Pancreas (tissue), 10 donors: ENCODE results near the gene TNFSF10. TPM values are rescaled to one million over a fixed set of nuclear protein-coding genes. Genes with fewer than 3 reads are reported as not detected.

Experiments
- ATAC-seq, 4 donors: fragments of 200-7000 bp; cut with Tn5 transposase; one replicate each; pipeline versions ENCODE4 v1.8.0 to v1.9.1; 2020; ENCODE audit warnings: mild to moderate bottlenecking in 4 of 4, moderate library complexity in 4 of 4
- DNase-seq, 6 donors: peaks; one replicate each; pipeline ENCODE4 v3.0.0-alpha.2; 2020
- FAIRE-seq: peaks from 2 replicates; lab custom pipeline; 2012; peaks lifted over from hg19 to GRCh38; lab: Jason Lieb, UNC
- H3K27ac ChIP-seq, 4 donors: fragments of 200-600 bp; sonication (generic); 1 replicate in 3 of 4; 2 replicates in 1 of 4; pipeline versions ENCODE4 v1.5.0 to v1.8.0; 2020
- H3K27me3 ChIP-seq, 4 donors: fragments of 200-600 bp; one replicate each; pipeline ENCODE4 v1.8.0; 2021
- H3K36me3 ChIP-seq, 3 donors: fragments of 200-600 bp; sonication (generic) in 1 of 3; one replicate each; pipeline versions ENCODE4 v1.5.0 to v1.8.0; 2020 to 2021
- H3K4me1 ChIP-seq, 3 donors: fragments of 200-600 bp; one replicate each; pipeline ENCODE4 v1.8.0; 2021
- H3K4me3 ChIP-seq, 4 donors: fragments of 200-600 bp; sonication (generic) in 2 of 4; one replicate each; pipeline versions ENCODE4 v1.5.0 to v1.8.0; 2020 to 2021
- H3K9me3 ChIP-seq, 4 donors: fragments of 200-600 bp; one replicate each; pipeline ENCODE4 v1.8.0; 2021
- CTCF ChIP-seq, 4 donors: fragments of 200-600 bp; sonication (generic) in 3 of 4; IDR thresholded peaks; one replicate each; pipeline versions ENCODE4 v1.5.0 to v1.8.0; 2021; ENCODE audit warnings: antibody characterized with exemption in 4 of 4
- WGBS, 2 donors: extraction: QIAGEN DNeasy Blood & Tissue Kit; methylation state at CpG; one replicate each; pipeline ENCODE4 v1.1.7; 2013; 5-methylcytosine and 5-hydroxymethylcytosine counted together
- intact Hi-C, 3 donors: fragments of 100-400 bp; cut with DNase I; formaldehyde crosslinking; loops; one replicate each; pipeline versions ENCODE4 v1.11.1 to v1.14.2; 2022
- polyA plus RNA-seq, 2 donors: library from polyadenylated mRNA; stranded (reverse); fragments of 200-250 nt; gene quantifications; one replicate each; pipeline ENCODE4 v1.2.3, GENCODE V29; 2013
- total RNA-seq, 6 donors: library from RNA; stranded (reverse); fragmentation: NEBNext Ultra II Directional in 4 of 6; extraction: Animal tissue kit (Norgen Biotek cat#: 25700) in 4 of 6; gene quantifications; one replicate each; pipeline versions ENCODE4 v1.2.1 to v1.2.4, GENCODE V29; 2021 to 2023
- donor health status: healthy with polysubstance abuse.
- donor health status: DM: no; HTN: no; CAD: no; lungs with moderate emphysema.
- donor health status: DM: no; HTN: no; CAD: no.
- donor health status: control.
- donor health status: control.
- donor health status: Bipolar disorder and iron deficiency.
- donor health status: DM: yes; HTN: yes; CAD: no.
- donor health status: DM: no; HTN: no; CAD: no.
- donor health status: DM: no; HTN: no; CAD: no.
- donor health status: DM: yes; HTN: yes; CAD: no.

Gene TNFSF10
- total and polyA plus RNA-seq, 8 donors, result 2.6 to 46.4 (median 15.5) TPM

GRCh38 chr3:172518929-172519640 is 4.1 kb downstream of the TNFSF10 start:
- H3K4me3 ChIP-seq, result no peak overlapping the region
- TF ChIP-seq CTCF (IDR thresholded peaks at IDR 0.05), result no peak
- intact Hi-C loops, result no loop called here
- ATAC-seq, result no peak
- no peaks in the 10 kb centered on the region for H3K27me3 ChIP-seq
- H3K4me1 ChIP-seq, result peaks cover 16 to 57% (median 29%) of the 10 kb centered on the region in 3 donors
- no peaks in the 10 kb centered on the region for H3K9me3 ChIP-seq
- DNase-seq, result no peak
- 83 to 97% methylated on average over 2 of the region's 2 CpGs for WGBS, 2 donors
- H3K36me3 ChIP-seq, result peaks cover 0 to 4% (median 0%) of the 10 kb centered on the region in 3 donors
- FAIRE-seq, result no peak
- peak overlapping the region in 1 of 4 donors; percentile 14 for H3K27ac ChIP-seq

- no peak overlapping the region for H3K4me3 ChIP-seq
- intact Hi-C loops, result no loop called here
- peaks cover 16 to 54% (median 29%) of the 10 kb centered on the region in 3 donors for H3K4me1 ChIP-seq
- no peak for DNase-seq
- peak overlapping the region in 3 of 4 donors; percentile 48 to 83 (median 81) for H3K27ac ChIP-seq
- no peaks in the 10 kb centered on the region for H3K27me3 ChIP-seq
- no peak for FAIRE-seq
- no peak for TF ChIP-seq CTCF (IDR thresholded peaks at IDR 0.05)
- no peaks in the 10 kb centered on the region for H3K9me3 ChIP-seq
- peaks cover 0 to 4% (median 3%) of the 10 kb centered on the region in 3 donors for H3K36me3 ChIP-seq
- WGBS, 2 donors, result 89 to 90% methylated on average over 8 of the region's 8 CpGs
- ATAC-seq, result no peak
These were observed 5.3 kb downstream of the TNFSF10 start for GRCh38 chr3:172517859-172518466.

- Histone ChIP-seq H3K27ac (peak overlapping the region; percentile 34 to 83 (median 64)), H3K36me3 (peaks cover 0 to 13% (median 3%) of the 10 kb centered on the region in 3 donors), H3K27me3 (no peaks in the 10 kb centered on the region), H3K4me3 (no peak overlapping the region), H3K4me1 (peaks cover 16 to 54% (median 29%) of the 10 kb centered on the region in 3 donors), H3K9me3 (no peaks in the 10 kb centered on the region)
- peak; percentile 94 to 97 (median 94) for ATAC-seq
- FAIRE-seq, result no peak
- WGBS, 2 donors, result 16 to 17% methylated on average over 7 of the region's 7 CpGs
- intact Hi-C loops, result no loop called here
- no peak for TF ChIP-seq CTCF (IDR thresholded peaks at IDR 0.05)
- peak in 4 of 6 donors; percentile 57 to 81 (median 74) for DNase-seq
These were observed 6.7 kb downstream of the TNFSF10 start for GRCh38 chr3:172516318-172517214.

GRCh38 chr3:172515130-172515918 is 7.9 kb downstream of the TNFSF10 start:
- H3K4me3 ChIP-seq, result no peak overlapping the region
- intact Hi-C loops, result no loop called here
- WGBS, 2 donors, result 67 to 70% methylated on average over 4 of the region's 4 CpGs
- H3K27me3 ChIP-seq, result no peaks in the 10 kb centered on the region
- no peak for TF ChIP-seq CTCF (IDR thresholded peaks at IDR 0.05)
- no peaks in the 10 kb centered on the region for H3K9me3 ChIP-seq
- H3K4me1 ChIP-seq, result peaks cover 16 to 49% (median 29%) of the 10 kb centered on the region in 3 donors
- ATAC-seq (no peak), FAIRE-seq (no peak), DNase-seq (no peak)
- peak overlapping the region in 2 of 4 donors; percentile 81 to 83 for H3K27ac ChIP-seq
- peaks cover 0 to 24% (median 3%) of the 10 kb centered on the region in 3 donors for H3K36me3 ChIP-seq
